DOHH2 (cell line): ENCODE results near the gene XCL2.
"Not testable (repeated sequence)": the region's sequence is repeated elsewhere in the genome, so short reads cannot be mapped to it uniquely, and the experiment has no call there.

Source experiments
- H3F3A ChIP-seq: fragments of 200-600 bp; sonication (generic), shearing (Covaris generic); 2 replicates; pipeline ENCODE4 v1.6.0; 2016; ENCODE audit warnings: antibody characterized with exemption, mild to moderate bottlenecking; ENCODE audit not compliant: control insufficient read depth, insufficient read depth
- H3K27ac ChIP-seq: fragments of 200-600 bp; sonication (generic); 2 replicates; pipeline ENCODE4 v1.5.1; 2014; ENCODE audit warnings: low read depth, mild to moderate bottlenecking, low read length, moderate library complexity
- H3K27me3 ChIP-seq: fragments of 200-600 bp; sonication (generic); 2 replicates; pipeline ENCODE4 v1.6.1; 2014; ENCODE audit warnings: mild to moderate bottlenecking, low read length, mixed read lengths; ENCODE audit not compliant: control insufficient read depth
- H3K36me3 ChIP-seq: fragments of 200-600 bp; sonication (generic); 2 replicates; pipeline ENCODE4 v1.6.1; 2014; ENCODE audit warnings: mild to moderate bottlenecking, low read length, moderate library complexity, mixed read lengths; ENCODE audit not compliant: control insufficient read depth
- H3K4me1 ChIP-seq: fragments of 200-600 bp; sonication (generic); 2 replicates; pipeline ENCODE4 v1.6.1; 2014; ENCODE audit warnings: mild to moderate bottlenecking, low read length, mixed read lengths; ENCODE audit not compliant: control insufficient read depth
- H3K4me2 ChIP-seq: fragments of 200-600 bp; sonication (generic); 2 replicates; pipeline ENCODE4 v1.6.0; 2014; ENCODE audit warnings: mild to moderate bottlenecking, low read length, moderate library complexity
- H3K4me3 ChIP-seq: fragments of 200-600 bp; sonication (generic); 2 replicates; pipeline ENCODE4 v1.5.1; 2014; ENCODE audit warnings: mild to moderate bottlenecking, low read length, mixed read lengths
- H3K79me2 ChIP-seq: fragments of 200-600 bp; sonication (generic); 2 replicates; pipeline ENCODE4 v1.6.1; 2014; ENCODE audit warnings: mild to moderate bottlenecking, low read length, mixed read lengths; ENCODE audit not compliant: control insufficient read depth
- H3K9me2 ChIP-seq: fragments of 200-600 bp; sonication (generic); replicated peaks from 2 replicates; pipeline ENCODE4 v1.6.1; 2014; ENCODE audit warnings: mild to moderate bottlenecking, low read length, mixed read lengths; ENCODE audit not compliant: control insufficient read depth
- H3K9me3 ChIP-seq: fragments of 200-600 bp; sonication (generic); 2 replicates; pipeline ENCODE4 v1.6.1; 2014; ENCODE audit warnings: antibody characterized with exemption, low read length, mixed read lengths; ENCODE audit not compliant: control insufficient read depth, insufficient read depth
- H4K20me1 ChIP-seq: fragments of 200-600 bp; sonication (generic); 2 replicates; pipeline ENCODE4 v1.6.0; 2014; ENCODE audit warnings: low read depth, mild to moderate bottlenecking, antibody characterized with exemption, low read length, moderate library complexity; ENCODE audit not compliant: control insufficient read depth, insufficient read depth
- CTCF ChIP-seq: fragments of 200-600 bp; sonication (generic); IDR thresholded peaks from one replicate; pipeline ENCODE4 v1.5.1; 2014; ENCODE audit warnings: antibody characterized with exemption, mild to moderate bottlenecking, low read depth, low read length; ENCODE audit not compliant: poor library complexity, severe bottlenecking
- EZH2phosphoT487 ChIP-seq: fragments of 200-600 bp; sonication (generic); IDR thresholded peaks from 2 replicates; pipeline ENCODE4 v1.6.1; 2017; ENCODE audit warnings: borderline replicate concordance, mild to moderate bottlenecking, antibody characterized with exemption, low read length, moderate library complexity, mixed read lengths

XCL2 gene

GRCh38 chr1:168574234-168574633 lies 30.4 kb upstream of the XCL2 start:
- not testable (repeated sequence) for H4K20me1 ChIP-seq, H3K4me3 ChIP-seq, H3K79me2 ChIP-seq, H3K4me2 ChIP-seq, H3K4me1 ChIP-seq, H3K27me3 ChIP-seq, H3K36me3 ChIP-seq, H3K27ac ChIP-seq, H3F3A ChIP-seq, H3K9me3 ChIP-seq, H3K9me2 ChIP-seq

GRCh38 chr1:168572633-168573032 lies 28.8 kb upstream of the XCL2 start:
- Histone ChIP-seq H3K4me1 (no peaks in the 10 kb centered on the region), H3K36me3 (no peaks in the 10 kb centered on the region), H3K27me3 (0 out of 2 replicates have a peak, but pooled peaks cover 3% of the 10 kb centered on the region), H3K79me2 (no peaks in the 10 kb centered on the region), H4K20me1 (no peaks in the 10 kb centered on the region), H3K27ac (no peak overlapping the region), H3K9me3 (no peaks in the 10 kb centered on the region), H3K4me2 (no peak overlapping the region), H3K9me2 (no peaks in the 10 kb centered on the region), H3K4me3 (no peak overlapping the region), H3F3A (no peaks in the 10 kb centered on the region)
- TF ChIP-seq CTCF (no peak), EZH2phosphoT487 (no peak)

- no peak overlapping the region for H3K4me3 ChIP-seq
- H3K27me3 ChIP-seq, result 0 out of 2 replicates have a peak, but pooled peaks cover 3% of the 10 kb centered on the region
- no peak overlapping the region for H3K27ac ChIP-seq
- TF ChIP-seq EZH2phosphoT487 (no peak), CTCF (no peak)
- no peaks in the 10 kb centered on the region for H3K9me2 ChIP-seq
- H3K4me1 ChIP-seq, result no peaks in the 10 kb centered on the region
- H3K79me2 ChIP-seq, result no peaks in the 10 kb centered on the region
- no peak overlapping the region for H3K4me2 ChIP-seq
- H3F3A ChIP-seq, result no peaks in the 10 kb centered on the region
- H3K9me3 ChIP-seq, result no peaks in the 10 kb centered on the region
- H4K20me1 ChIP-seq, result no peaks in the 10 kb centered on the region
- no peaks in the 10 kb centered on the region for H3K36me3 ChIP-seq
Observed at GRCh38 chr1:168570652-168571051, 26.9 kb upstream of the XCL2 start.

- no peaks in the 10 kb centered on the region for H3K79me2 ChIP-seq
- TF ChIP-seq EZH2phosphoT487, result no peak
- H3K4me2 ChIP-seq, result no peak overlapping the region
- H3K9me2 ChIP-seq, result no peaks in the 10 kb centered on the region
- H3K9me3 ChIP-seq, result no peaks in the 10 kb centered on the region
- no peak overlapping the region for H3K27ac ChIP-seq
- H3K36me3 ChIP-seq, result no peaks in the 10 kb centered on the region
- H3F3A ChIP-seq, result no peaks in the 10 kb centered on the region
- H4K20me1 ChIP-seq, result no peaks in the 10 kb centered on the region
- no peak overlapping the region for H3K4me3 ChIP-seq
- 0 out of 2 replicates have a peak, but pooled peaks cover 3% of the 10 kb centered on the region for H3K27me3 ChIP-seq
- H3K4me1 ChIP-seq, result no peaks in the 10 kb centered on the region
Observed at GRCh38 chr1:168568346-168568745, 24.5 kb upstream of the XCL2 start.
